NCI-H2081 treated with DMSO at 0.1 percent for 48 hours (cell line): ENCODE results near the gene MARCHF3.
"Not testable (repeated sequence)": the region's sequence is repeated elsewhere in the genome, so short reads cannot be mapped to it uniquely, and the experiment has no call there.

ENCODE experiments used
- DNase-seq: peaks from one replicate; lab custom pipeline; 2025; lab: John Stamatoyannopoulos, UW

The MARCHF3 gene

GRCh38 chr5:126872561-126873354 is 157.6 kb downstream of the MARCHF3 start:
- no peak for DNase-seq

- no peak for DNase-seq
These were observed 158.9 kb downstream of the MARCHF3 start for GRCh38 chr5:126871441-126871840.

GRCh38 chr5:126869005-126869451 is 161.3 kb downstream of the MARCHF3 start:
- DNase-seq = no peak

GRCh38 chr5:126868338-126869004 is 161.9 kb downstream of the MARCHF3 start:
- DNase-seq = no peak

GRCh38 chr5:126866851-126867636 is 163.3 kb downstream of the MARCHF3 start:
- no peak for DNase-seq

DNA sequence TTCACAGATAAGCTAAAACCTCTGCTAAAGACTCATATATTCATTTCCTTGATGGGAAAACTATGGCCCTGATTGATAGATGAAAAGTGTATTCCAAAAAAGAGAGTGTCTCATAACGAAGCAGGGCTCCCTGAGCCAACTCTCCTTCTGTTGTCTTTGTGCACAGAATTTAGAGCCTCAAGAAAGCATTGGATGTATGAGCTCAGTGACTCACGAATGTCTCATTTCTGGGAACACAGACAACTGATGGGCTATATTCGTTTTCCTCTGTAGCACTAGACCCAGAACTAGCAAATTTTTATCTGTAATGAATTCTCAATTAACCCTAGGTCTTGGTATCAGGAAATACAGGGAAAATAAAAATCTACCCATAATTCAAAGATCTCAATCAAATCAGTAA is 165.1 kb downstream of the MARCHF3 start:
- DNase-seq = no peak

GRCh38 chr5:126864042-126864688 is 166.2 kb downstream of the MARCHF3 start:
- DNase-seq = no peak

DNA sequence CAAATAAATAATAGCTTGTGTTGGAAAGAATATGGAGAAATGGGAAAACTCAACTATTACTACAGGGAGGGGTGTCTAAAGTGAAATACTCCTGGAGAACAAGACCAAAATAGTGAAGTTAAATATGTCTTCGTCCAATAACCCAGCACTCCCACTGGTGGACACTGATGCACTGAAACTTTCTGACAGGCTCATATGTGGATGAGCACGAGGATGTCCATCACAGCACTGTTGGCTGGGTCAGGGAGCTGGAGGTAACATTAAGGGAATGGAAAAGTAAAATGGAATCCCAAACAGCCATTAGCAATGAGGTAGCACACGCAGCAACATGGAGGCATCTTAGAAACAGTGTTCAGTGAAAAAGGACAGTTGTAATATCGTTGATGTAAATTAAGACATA is 167.0 kb downstream of the MARCHF3 start:
- no peak for DNase-seq

DNA sequence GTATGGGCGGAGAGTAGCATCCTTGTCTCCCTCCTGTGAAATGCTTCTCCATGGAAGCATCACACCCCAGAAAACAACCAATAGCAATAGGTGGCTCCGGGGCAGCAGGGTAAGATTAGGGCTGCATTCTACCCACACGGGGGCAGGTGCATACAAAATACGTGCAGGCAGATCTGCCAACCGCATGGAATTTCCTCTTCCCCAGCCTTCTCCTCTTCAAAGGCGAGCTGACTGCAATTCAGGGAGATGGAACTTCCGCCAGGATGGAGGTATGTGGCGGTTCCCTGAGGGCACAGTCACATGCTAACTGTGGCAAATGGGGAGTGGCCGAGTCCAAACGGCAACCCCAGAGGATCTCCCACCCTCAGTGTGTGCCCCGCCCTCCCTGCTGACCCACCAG is 171.9 kb downstream of the MARCHF3 start:
- no peak for DNase-seq

DNA sequence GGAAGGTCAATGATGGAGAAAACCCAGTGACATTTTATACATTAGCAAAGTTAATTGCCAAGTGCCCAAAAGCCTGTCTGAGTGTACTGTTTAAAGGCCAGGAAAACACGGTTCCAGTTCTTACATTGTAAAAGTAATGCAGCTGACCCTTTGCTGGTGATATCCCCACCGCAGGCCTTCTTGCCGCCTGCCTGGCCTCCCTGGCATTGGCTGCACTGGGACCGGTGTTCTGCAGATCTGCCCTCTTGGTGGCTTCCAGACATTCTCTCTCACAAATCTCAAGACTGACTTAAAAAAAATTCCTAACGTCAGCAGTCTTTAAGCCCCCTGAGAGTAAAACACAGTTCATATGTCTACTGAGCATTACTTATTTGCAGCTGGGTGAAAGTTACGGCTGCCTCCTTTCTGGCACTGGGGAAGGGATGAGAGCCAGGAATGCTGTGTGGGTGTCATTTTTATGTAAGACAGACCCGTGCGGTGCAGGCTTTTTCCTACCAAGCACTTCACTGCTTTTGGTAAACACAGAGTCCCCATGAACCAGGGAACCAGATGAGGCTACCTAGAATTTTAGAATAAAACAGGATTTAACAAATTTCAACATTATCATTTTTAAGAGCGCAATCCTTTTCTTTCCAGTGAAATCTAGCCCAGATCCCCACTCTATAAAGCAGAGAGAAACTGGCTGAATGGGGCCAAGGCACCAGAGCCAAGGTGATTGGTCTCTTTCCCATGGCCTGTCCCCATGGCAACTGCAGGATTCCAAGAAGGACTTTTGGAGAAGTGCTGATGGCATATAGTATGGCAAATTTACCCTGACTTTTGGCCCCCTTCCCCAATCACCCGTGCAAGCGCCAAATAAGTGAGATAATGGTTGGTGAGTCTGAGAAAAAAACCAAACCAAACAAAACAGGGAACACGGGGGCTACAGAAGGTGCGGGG is 172.6 kb downstream of the MARCHF3 start:
- DNase-seq = no peak

GRCh38 chr5:126855266-126855665 is 175.1 kb downstream of the MARCHF3 start:
- DNase-seq = no peak

GRCh38 chr5:126854526-126855110 is 175.7 kb downstream of the MARCHF3 start:
- no peak for DNase-seq

DNA sequence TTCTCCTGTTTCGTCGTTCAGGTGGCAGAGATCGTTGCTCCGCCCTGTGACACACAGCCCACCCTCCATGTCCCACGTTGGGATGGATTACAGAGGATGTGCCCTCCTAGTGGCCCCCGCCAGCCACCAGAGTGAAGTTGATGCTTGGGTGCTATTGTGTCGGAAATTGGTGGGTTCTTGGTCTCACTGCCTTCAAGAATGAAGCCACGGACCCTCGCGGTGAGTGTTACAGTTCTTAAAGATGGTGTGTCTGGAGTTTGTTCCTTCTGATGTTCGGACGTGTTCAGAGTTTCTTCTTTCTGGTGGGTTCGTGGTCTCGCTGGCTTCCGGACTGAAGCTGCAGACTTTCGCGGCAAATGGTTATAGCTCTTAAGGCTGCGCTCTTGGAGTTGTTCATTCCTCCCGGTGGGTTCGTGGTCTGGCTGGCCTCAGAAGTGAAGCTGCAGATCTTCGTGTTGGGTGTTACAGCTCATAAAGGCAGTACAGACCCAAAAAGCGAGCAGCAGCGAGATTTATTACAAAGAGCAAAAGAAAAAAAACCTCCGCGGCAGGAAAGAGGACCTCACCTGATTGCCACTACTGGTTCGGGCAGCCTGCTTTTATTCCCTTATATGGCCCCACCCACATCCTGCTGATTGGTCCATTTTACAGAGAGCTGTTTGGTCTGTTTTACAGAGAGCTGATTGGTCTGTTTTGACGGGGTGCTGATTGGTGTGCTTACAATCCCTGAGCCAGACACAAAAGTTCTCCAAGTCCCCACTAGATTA is 176.6 kb downstream of the MARCHF3 start:
- DNase-seq = not testable (repeated sequence)

- no peak for DNase-seq
These were observed 177.5 kb downstream of the MARCHF3 start for GRCh38 chr5:126852841-126853271.

DNA sequence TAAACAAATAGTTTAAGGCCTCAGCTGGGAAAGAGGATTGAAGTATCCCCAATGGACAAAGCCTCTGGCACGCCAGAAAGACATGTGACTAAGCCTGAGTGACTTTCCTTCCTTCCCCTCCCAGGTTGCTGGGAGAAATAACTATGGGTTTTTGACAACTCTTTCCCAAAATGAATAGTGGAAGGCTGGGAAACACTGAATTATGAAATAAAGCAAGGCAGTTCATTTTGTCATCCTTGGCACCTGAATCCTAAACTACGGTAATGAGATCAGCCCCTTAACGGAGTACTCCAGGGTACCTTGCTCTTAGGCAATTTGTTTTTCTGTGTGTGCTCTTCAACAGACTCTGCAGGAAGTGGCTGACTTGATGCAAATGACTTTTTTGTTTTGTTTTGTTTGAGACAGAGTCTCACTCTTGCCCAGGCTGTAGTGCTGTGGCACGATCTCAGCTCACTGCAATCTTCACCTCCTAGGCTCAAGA is 178.2 kb downstream of the MARCHF3 start:
- DNase-seq = no peak

GRCh38 chr5:126851501-126852011 is 178.8 kb downstream of the MARCHF3 start:
- DNase-seq = no peak

GRCh38 chr5:126849101-126849678 is 181.2 kb downstream of the MARCHF3 start:
- DNase-seq = no peak

DNA sequence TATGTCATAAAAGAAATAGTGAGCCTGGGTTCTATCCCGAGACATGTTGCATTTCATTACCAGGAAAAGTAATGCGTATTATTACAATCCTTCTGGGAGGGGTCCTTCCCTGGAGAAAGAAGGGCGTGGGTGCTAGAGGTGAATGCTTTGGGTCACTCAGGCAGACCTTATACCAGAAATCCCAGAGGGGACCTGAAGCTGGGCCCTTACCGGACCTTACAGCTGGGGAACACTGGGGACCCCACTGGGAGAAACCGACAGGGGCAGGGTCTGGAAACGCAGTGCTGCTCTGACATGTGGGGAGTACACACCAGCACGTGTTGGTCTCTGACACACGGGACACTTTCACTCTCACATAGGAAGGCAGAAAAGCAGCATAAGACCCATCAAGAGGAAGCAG is 182.1 kb downstream of the MARCHF3 start:
- no peak for DNase-seq

DNA sequence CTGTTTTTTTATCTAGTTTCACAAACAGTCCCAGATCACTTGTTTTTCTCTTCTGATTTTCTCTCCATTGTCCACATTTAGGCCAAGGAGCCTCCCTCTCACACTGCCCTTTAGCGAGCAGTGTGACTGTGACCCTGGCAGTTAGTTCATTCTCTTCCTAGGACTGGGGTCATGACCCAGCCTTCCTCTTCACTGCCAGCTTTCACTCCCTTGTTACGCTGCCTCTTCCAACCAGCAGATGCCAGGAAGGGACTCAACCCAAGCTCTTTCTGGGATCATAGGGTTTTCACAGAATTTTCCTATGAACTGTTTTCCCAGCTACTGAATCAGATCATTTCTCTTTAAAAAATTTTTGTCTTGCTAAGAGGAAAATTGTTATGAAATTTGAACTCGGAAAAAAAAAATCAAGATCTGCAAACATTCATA is 182.5 kb downstream of the MARCHF3 start:
- DNase-seq = no peak
